HL-60 (cell line): ENCODE data around the gene ITPRIPL2.

Experiments used
- DNase-seq, 2 experiments: peaks; one replicate each; pipeline ENCODE4 v3.0.0-alpha.2; 2010 to 2020; ENCODE audit warnings: low read depth in 1 of 2, low spot score in 1 of 2
- H3K27ac ChIP-seq: fragments of 250-450 bp; sonication (Bioruptor Pico); replicated peaks from 2 replicates; pipeline ENCODE4 v1.5.1; 2020; ENCODE audit warnings: mild to moderate bottlenecking, moderate library complexity
- H3K27me3 ChIP-seq: fragments of 250-450 bp; sonication (Bioruptor Pico); 2 replicates; pipeline ENCODE4 v1.5.1; 2021; ENCODE audit warnings: mild to moderate bottlenecking, moderate library complexity; ENCODE audit not compliant: insufficient read depth, poor library complexity, severe bottlenecking
- H3K4me3 ChIP-seq: replicated peaks from 2 replicates; pipeline ENCODE4 v1.5.1; 2011; ENCODE audit warnings: mild to moderate bottlenecking, control low read depth, low read length; ENCODE audit not compliant: insufficient read depth
- CTCF ChIP-seq: IDR thresholded peaks from one replicate; pipeline ENCODE4 v1.5.1; 2011; ENCODE audit warnings: low read length, control low read depth, inconsistent platforms; ENCODE audit not compliant: insufficient read depth
- GABPA ChIP-seq: IDR thresholded peaks from 2 replicates; pipeline ENCODE4 v1.6.1; 2012; ENCODE audit warnings: low read depth
- POLR2AphosphoS5 ChIP-seq: IDR thresholded peaks from 2 replicates; pipeline ENCODE4 v1.6.1; 2012; ENCODE audit warnings: low read depth
- SPI1 ChIP-seq: IDR thresholded peaks from 2 replicates; pipeline ENCODE4 v1.6.1; 2012; ENCODE audit warnings: low read depth, mild to moderate bottlenecking, borderline replicate concordance
- TF ChIP-seq, protein P1 (sequence below): IDR thresholded peaks from 2 replicates; pipeline ENCODE4 v1.6.1; 2012; ENCODE audit warnings: low read depth; ENCODE audit not compliant: insufficient replicate concordance

Gene ITPRIPL2

GRCh38 chr16:19135896-19136438 is 22.2 kb downstream of the ITPRIPL2 start:
- TF ChIP-seq POLR2AphosphoS5 (no peak), SPI1 (no peak), GABPA (no peak), CTCF (no peak)
- TF ChIP-seq, protein P1, sequence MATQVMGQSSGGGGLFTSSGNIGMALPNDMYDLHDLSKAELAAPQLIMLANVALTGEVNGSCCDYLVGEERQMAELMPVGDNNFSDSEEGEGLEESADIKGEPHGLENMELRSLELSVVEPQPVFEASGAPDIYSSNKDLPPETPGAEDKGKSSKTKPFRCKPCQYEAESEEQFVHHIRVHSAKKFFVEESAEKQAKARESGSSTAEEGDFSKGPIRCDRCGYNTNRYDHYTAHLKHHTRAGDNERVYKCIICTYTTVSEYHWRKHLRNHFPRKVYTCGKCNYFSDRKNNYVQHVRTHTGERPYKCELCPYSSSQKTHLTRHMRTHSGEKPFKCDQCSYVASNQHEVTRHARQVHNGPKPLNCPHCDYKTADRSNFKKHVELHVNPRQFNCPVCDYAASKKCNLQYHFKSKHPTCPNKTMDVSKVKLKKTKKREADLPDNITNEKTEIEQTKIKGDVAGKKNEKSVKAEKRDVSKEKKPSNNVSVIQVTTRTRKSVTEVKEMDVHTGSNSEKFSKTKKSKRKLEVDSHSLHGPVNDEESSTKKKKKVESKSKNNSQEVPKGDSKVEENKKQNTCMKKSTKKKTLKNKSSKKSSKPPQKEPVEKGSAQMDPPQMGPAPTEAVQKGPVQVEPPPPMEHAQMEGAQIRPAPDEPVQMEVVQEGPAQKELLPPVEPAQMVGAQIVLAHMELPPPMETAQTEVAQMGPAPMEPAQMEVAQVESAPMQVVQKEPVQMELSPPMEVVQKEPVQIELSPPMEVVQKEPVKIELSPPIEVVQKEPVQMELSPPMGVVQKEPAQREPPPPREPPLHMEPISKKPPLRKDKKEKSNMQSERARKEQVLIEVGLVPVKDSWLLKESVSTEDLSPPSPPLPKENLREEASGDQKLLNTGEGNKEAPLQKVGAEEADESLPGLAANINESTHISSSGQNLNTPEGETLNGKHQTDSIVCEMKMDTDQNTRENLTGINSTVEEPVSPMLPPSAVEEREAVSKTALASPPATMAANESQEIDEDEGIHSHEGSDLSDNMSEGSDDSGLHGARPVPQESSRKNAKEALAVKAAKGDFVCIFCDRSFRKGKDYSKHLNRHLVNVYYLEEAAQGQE = no peak
- H3K27ac ChIP-seq = no peak overlapping the region
- H3K27me3 ChIP-seq = no peaks in the 10 kb centered on the region
- no peak for DNase-seq
- H3K4me3 ChIP-seq = no peak overlapping the region

GRCh38 chr16:19136549-19137196 is 22.9 kb downstream of the ITPRIPL2 start:
- DNase-seq = no peak
- TF ChIP-seq, protein P1 = no peak
- TF ChIP-seq POLR2AphosphoS5 (no peak), CTCF (no peak), GABPA (no peak), SPI1 (no peak)
- Histone ChIP-seq H3K4me3 (no peak overlapping the region), H3K27me3 (no peaks in the 10 kb centered on the region), H3K27ac (no peak overlapping the region)

GRCh38 chr16:19137201-19138128 is 23.7 kb downstream of the ITPRIPL2 start:
- no peak for DNase-seq
- Histone ChIP-seq H3K27me3 (no peaks in the 10 kb centered on the region), H3K4me3 (no peak overlapping the region), H3K27ac (no peak overlapping the region)
- TF ChIP-seq SPI1 (no peak), GABPA (no peak), CTCF (no peak), POLR2AphosphoS5 (no peak)
- TF ChIP-seq, protein P1 = no peak
